HEK293 (cell line): ENCODE results near the gene SLC37A3.

Experiments used
- CTCF ChIA-PET: fragments of 350-600 bp; formaldehyde crosslinking; extraction: SDS; loops from one replicate; lab custom pipeline; 2021; ENCODE audit warnings: antibody characterized with exemption; lab: Yijun Ruan, JAX
- POLR2A ChIA-PET: fragments of 300-600 bp; formaldehyde crosslinking; extraction: SDS; loops from one replicate; lab custom pipeline; 2020; ENCODE audit warnings: antibody characterized with exemption, inconsistent platforms; lab: Yijun Ruan, JAX
- H3K27ac ChIP-seq: fragments of 200-500 bp; sonication (Bioruptor generic); 2 replicates; pipeline ENCODE4 v1.5.1; 2014; ENCODE audit warnings: low read depth, low read length, control low read depth, inconsistent platforms; ENCODE audit errors: extremely low read depth
- H3K36me3 ChIP-seq, 2 experiments: fragments of 200-500 bp in 1 of 2; sonication (Bioruptor generic) in 1 of 2; 1 replicate in 1 of 2; 2 replicates in 1 of 2; pipeline ENCODE4 v1.5.1; 2014 to 2017; ENCODE audit warnings: inconsistent platforms in 2 of 2, low read length in 2 of 2; ENCODE audit not compliant: control insufficient read depth in 2 of 2, insufficient read depth in 1 of 2
- H3K4me1 ChIP-seq: fragments of 200-500 bp; sonication (Bioruptor generic); 2 replicates; pipeline ENCODE4 v1.5.1; 2014; ENCODE audit warnings: mild to moderate bottlenecking, low read length, inconsistent platforms; ENCODE audit not compliant: control insufficient read depth, insufficient read depth
- H3K4me3 ChIP-seq: 2 replicates; pipeline ENCODE4 v1.5.1; 2011; ENCODE audit warnings: low read depth, mild to moderate bottlenecking, control low read depth, low read length, moderate library complexity
- H3K9me3 ChIP-seq: fragments of 200-500 bp; sonication (Bioruptor generic); 2 replicates; pipeline ENCODE4 v1.5.1; 2014; ENCODE audit warnings: low read depth, low read length, inconsistent platforms; ENCODE audit not compliant: control insufficient read depth, insufficient read depth
- BCL11B ChIP-seq: fragments of 450-650 bp; formaldehyde crosslinking; IDR thresholded peaks from 2 replicates; pipeline ENCODE4 v1.5.1; 2016; ENCODE audit warnings: low read depth, missing biosample characterization, missing genetic modification characterization
- HOXA7 ChIP-seq: sonication (generic); formaldehyde crosslinking; IDR thresholded peaks from 2 replicates; pipeline ENCODE4 v1.8.1; 2022; ENCODE audit warnings: missing genetic modification reagents, borderline replicate concordance
- HOXD13 ChIP-seq: sonication (generic); formaldehyde crosslinking; IDR thresholded peaks from 2 replicates; pipeline ENCODE4 v1.8.0; 2022; ENCODE audit warnings: missing genetic modification reagents, borderline replicate concordance
- KLF7 ChIP-seq: fragments of 450-650 bp; formaldehyde crosslinking; IDR thresholded peaks from 2 replicates; pipeline ENCODE4 v1.5.1; 2016; ENCODE audit warnings: missing biosample characterization, missing genetic modification characterization, borderline replicate concordance
- MYNN ChIP-seq: fragments of 450-650 bp; formaldehyde crosslinking; IDR thresholded peaks from 2 replicates; pipeline ENCODE4 v1.5.1; 2016; ENCODE audit warnings: missing biosample characterization, missing genetic modification characterization, borderline replicate concordance
- MZF1 ChIP-seq: fragments of 450-650 bp; formaldehyde crosslinking; IDR thresholded peaks from 2 replicates; pipeline ENCODE4 v1.5.1; 2017; ENCODE audit warnings: missing biosample characterization, missing genetic modification characterization, borderline replicate concordance
- TCF7L2 ChIP-seq: IDR thresholded peaks from 2 replicates; pipeline ENCODE4 v1.6.1; 2011; ENCODE audit warnings: low read depth, mild to moderate bottlenecking, inconsistent platforms, low read length, moderate library complexity, borderline replicate concordance
- ZBTB8A ChIP-seq: fragments of 450-650 bp; formaldehyde crosslinking; IDR thresholded peaks from 2 replicates; pipeline ENCODE4 v1.5.1; 2016; ENCODE audit warnings: missing biosample characterization, missing genetic modification characterization
- ZNF324 ChIP-seq: fragments of 450-650 bp; formaldehyde crosslinking; IDR thresholded peaks from 2 replicates; pipeline ENCODE4 v1.5.1; 2016; ENCODE audit warnings: missing biosample characterization, missing genetic modification characterization
- ZNF366 ChIP-seq: fragments of 450-650 bp; formaldehyde crosslinking; conservative IDR thresholded peaks from 2 replicates; pipeline ENCODE4 v1.5.1; 2016; ENCODE audit warnings: missing biosample characterization, missing genetic modification characterization
- ZNF514 ChIP-seq: fragments of 450-650 bp; formaldehyde crosslinking; IDR thresholded peaks from 2 replicates; pipeline ENCODE4 v1.5.1; 2016; ENCODE audit warnings: missing biosample characterization, missing genetic modification characterization
- ZNF521 ChIP-seq: fragments of 450-650 bp; formaldehyde crosslinking; IDR thresholded peaks from 2 replicates; pipeline ENCODE4 v1.5.1; 2017; ENCODE audit warnings: missing biosample characterization, mild to moderate bottlenecking, missing genetic modification characterization
- ZNF561 ChIP-seq: fragments of 450-650 bp; IDR thresholded peaks from 2 replicates; pipeline ENCODE4 v1.5.1; 2018; ENCODE audit warnings: missing biosample characterization, missing genetic modification characterization, borderline replicate concordance
- ZNF624 ChIP-seq: fragments of 450-650 bp; formaldehyde crosslinking; IDR thresholded peaks from 2 replicates; pipeline ENCODE4 v1.5.1; 2017; ENCODE audit warnings: missing biosample characterization, missing genetic modification characterization
- ZNF791 ChIP-seq: fragments of 450-650 bp; formaldehyde crosslinking; IDR thresholded peaks from 2 replicates; pipeline ENCODE4 v1.5.1; 2016; ENCODE audit warnings: missing biosample characterization, missing genetic modification characterization
- TF ChIP-seq, protein P1 (sequence below): fragments of 450-650 bp; formaldehyde crosslinking; conservative IDR thresholded peaks from 2 replicates; pipeline ENCODE4 v1.5.1; 2016; ENCODE audit warnings: low read depth, missing biosample characterization, missing genetic modification characterization
- TF ChIP-seq, protein P2 (sequence below): fragments of 450-650 bp; formaldehyde crosslinking; IDR thresholded peaks from 2 replicates; pipeline ENCODE4 v1.5.1; 2017; ENCODE audit warnings: missing biosample characterization, missing genetic modification characterization
- TF ChIP-seq, protein P3 (sequence below): fragments of 450-650 bp; formaldehyde crosslinking; IDR thresholded peaks from 2 replicates; pipeline ENCODE4 v1.5.1; 2016; ENCODE audit warnings: missing biosample characterization, missing genetic modification characterization
- TF ChIP-seq, protein P4 (sequence below): fragments of 450-650 bp; formaldehyde crosslinking; IDR thresholded peaks from 2 replicates; pipeline ENCODE4 v1.5.1; 2016; ENCODE audit warnings: missing biosample characterization, missing genetic modification characterization

Gene SLC37A3

DNA sequence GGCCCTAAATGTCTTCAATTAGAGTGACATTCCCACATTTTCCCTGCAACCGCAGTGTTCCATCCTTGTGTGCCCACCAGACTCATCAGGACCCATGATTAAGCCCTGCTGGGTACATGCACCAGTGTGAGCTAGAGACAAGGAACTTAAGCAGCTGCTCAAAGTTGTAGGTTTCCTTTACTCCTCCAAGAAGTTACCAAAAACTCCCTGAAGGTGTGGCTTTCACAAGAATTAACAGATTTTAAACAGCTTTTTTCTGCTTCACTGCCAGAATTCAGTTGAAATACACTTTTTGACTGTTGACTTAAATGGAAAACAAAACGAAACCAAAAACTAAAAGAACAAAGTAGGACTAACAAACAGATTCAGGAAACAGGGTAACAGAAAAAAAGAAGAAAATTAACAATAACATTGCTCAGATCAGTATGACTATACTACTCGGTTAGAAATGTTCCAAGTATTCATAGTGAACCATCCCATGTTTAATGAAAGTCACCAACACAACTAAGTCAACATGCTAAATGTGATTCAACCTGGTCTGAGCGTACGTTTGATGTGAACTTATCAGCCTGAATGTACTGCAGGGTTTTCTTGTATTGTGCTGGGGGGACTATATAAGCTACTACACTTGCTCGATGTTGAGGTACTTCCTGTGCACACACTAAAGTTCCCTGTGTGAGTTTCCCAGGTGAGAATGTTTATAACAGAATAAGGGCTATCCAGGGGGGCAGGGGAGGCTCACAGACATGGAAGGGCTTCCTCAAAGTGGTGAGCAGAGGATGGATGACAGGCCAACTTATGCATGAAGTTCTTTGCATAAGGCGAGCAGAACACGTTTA, 22.2 kb downstream of the SLC37A3 start:
- Histone ChIP-seq H3K4me1 (no peaks in the 10 kb centered on the region), H3K27ac (no peak overlapping the region), H3K36me3 (peaks cover 17 to 45% of the 10 kb centered on the region in 2 experiments), H3K4me3 (no peak overlapping the region), H3K9me3 (no peaks in the 10 kb centered on the region)
- POLR2A ChIA-PET: interaction anchor here (1.7 kb wide), 1 partner anchor 9 kb away, joined by 5 read pairs; no protein-coding TSS in a partner anchor
- CTCF ChIA-PET: interaction anchor here (0.6 to 1.2 kb wide), 4 partner anchors 11 to 199 kb away, joined by 3 to 5 read pairs (median 4); no protein-coding TSS in a partner anchor
- no peak for TF ChIP-seq ZBTB8A
- TF ChIP-seq, protein P1, sequence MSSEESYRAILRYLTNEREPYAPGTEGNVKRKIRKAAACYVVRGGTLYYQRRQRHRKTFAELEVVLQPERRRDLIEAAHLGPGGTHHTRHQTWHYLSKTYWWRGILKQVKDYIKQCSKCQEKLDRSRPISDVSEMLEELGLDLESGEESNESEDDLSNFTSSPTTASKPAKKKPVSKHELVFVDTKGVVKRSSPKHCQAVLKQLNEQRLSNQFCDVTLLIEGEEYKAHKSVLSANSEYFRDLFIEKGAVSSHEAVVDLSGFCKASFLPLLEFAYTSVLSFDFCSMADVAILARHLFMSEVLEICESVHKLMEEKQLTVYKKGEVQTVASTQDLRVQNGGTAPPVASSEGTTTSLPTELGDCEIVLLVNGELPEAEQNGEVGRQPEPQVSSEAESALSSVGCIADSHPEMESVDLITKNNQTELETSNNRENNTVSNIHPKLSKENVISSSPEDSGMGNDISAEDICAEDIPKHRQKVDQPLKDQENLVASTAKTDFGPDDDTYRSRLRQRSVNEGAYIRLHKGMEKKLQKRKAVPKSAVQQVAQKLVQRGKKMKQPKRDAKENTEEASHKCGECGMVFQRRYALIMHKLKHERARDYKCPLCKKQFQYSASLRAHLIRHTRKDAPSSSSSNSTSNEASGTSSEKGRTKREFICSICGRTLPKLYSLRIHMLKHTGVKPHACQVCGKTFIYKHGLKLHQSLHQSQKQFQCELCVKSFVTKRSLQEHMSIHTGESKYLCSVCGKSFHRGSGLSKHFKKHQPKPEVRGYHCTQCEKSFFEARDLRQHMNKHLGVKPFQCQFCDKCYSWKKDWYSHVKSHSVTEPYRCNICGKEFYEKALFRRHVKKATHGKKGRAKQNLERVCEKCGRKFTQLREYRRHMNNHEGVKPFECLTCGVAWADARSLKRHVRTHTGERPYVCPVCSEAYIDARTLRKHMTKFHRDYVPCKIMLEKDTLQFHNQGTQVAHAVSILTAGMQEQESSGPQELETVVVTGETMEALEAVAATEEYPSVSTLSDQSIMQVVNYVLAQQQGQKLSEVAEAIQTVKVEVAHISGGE (tag by site-specific recombination): peak; percentile 64

DNA sequence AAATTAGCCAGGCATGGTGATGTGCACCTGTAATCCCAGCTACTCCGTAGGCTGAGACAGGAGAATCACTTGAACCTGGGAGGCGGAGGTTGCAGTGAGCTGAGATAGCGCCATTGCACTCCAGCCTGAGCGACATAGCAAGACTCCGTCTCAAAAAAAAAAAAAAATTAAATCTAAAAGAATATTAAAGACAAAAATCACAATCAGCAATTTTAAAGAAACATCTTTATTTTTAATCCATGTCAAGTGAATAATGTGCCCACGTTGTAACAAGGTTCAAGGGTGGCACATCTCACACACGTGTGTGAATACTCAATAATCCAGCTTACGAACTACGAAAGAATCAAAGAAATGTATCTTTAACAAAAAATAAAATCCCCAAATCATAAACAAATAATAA, 23.0 kb downstream of the SLC37A3 start:
- Histone ChIP-seq H3K36me3 (peaks cover 16 to 41% of the 10 kb centered on the region in 2 experiments), H3K9me3 (no peaks in the 10 kb centered on the region), H3K4me1 (no peaks in the 10 kb centered on the region), H3K27ac (no peak overlapping the region), H3K4me3 (no peak overlapping the region)
- no peak for TF ChIP-seq ZNF324 (tag by site-specific recombination)
- TF ChIP-seq, protein P2, sequence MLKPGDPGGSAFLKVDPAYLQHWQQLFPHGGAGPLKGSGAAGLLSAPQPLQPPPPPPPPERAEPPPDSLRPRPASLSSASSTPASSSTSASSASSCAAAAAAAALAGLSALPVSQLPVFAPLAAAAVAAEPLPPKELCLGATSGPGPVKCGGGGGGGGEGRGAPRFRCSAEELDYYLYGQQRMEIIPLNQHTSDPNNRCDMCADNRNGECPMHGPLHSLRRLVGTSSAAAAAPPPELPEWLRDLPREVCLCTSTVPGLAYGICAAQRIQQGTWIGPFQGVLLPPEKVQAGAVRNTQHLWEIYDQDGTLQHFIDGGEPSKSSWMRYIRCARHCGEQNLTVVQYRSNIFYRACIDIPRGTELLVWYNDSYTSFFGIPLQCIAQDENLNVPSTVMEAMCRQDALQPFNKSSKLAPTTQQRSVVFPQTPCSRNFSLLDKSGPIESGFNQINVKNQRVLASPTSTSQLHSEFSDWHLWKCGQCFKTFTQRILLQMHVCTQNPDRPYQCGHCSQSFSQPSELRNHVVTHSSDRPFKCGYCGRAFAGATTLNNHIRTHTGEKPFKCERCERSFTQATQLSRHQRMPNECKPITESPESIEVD (tag by site-specific recombination): no peak
- TF ChIP-seq ZNF514 (tag by site-specific recombination): no peak
- no peak for TF ChIP-seq ZNF791 (tag by site-specific recombination)
- TF ChIP-seq ZNF521 (tag by site-specific recombination): no peak
- TF ChIP-seq, protein P3, sequence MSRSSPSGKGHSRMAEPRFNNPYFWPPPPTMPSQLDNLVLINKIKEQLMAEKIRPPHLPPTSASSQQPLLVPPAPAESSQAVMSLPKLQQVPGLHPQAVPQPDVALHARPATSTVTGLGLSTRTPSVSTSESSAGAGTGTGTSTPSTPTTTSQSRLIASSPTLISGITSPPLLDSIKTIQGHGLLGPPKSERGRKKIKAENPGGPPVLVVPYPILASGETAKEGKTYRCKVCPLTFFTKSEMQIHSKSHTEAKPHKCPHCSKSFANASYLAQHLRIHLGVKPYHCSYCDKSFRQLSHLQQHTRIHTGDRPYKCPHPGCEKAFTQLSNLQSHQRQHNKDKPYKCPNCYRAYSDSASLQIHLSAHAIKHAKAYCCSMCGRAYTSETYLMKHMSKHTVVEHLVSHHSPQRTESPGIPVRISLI: no peak
- TF ChIP-seq, protein P4, sequence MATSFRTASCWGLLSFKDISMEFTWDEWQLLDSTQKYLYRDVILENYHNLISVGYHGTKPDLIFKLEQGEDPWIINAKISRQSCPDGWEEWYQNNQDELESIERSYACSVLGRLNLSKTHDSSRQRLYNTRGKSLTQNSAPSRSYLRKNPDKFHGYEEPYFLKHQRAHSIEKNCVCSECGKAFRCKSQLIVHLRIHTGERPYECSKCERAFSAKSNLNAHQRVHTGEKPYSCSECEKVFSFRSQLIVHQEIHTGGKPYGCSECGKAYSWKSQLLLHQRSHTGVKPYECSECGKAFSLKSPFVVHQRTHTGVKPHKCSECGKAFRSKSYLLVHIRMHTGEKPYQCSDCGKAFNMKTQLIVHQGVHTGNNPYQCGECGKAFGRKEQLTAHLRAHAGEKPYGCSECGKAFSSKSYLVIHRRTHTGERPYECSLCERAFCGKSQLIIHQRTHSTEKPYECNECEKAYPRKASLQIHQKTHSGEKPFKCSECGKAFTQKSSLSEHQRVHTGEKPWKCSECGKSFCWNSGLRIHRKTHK (tag by site-specific recombination): no peak
- no peak for TF ChIP-seq KLF7 (tag by site-specific recombination)
- TF ChIP-seq ZNF366: no peak
- TF ChIP-seq ZNF624 (tag by site-specific recombination): no peak
- no peak for TF ChIP-seq TCF7L2
- TF ChIP-seq HOXA7 (CRISPR knock-in tag): no peak
- TF ChIP-seq BCL11B (tag by site-specific recombination): no peak
- no peak for TF ChIP-seq ZNF561
- no peak for TF ChIP-seq MYNN (tag by site-specific recombination)
- TF ChIP-seq MZF1: no peak
- no peak for TF ChIP-seq HOXD13
- ChIA-PET CTCF (interaction anchor here (1.2 kb wide), 1 partner anchor 68 kb away, joined by 3 read pairs; no protein-coding TSS in a partner anchor), POLR2A (interaction anchor here (1.7 kb wide), 1 partner anchor 9 kb away, joined by 5 read pairs; no protein-coding TSS in a partner anchor)
